GM23248 (cell line): Measurements from ENCODE around the gene TET2. TPM values are rescaled to one million over a fixed set of nuclear protein-coding genes. Genes with fewer than 3 reads are reported as not detected.

Experiments used
- DNase-seq: peaks from one replicate; pipeline ENCODE4 v3.0.0-alpha.2; 2015
- H2AFZ ChIP-seq: fragments of 200-600 bp; sonication (generic); 2 replicates; pipeline ENCODE4 v1.6.1; 2016; ENCODE audit warnings: antibody characterized with exemption
- H3F3A ChIP-seq: fragments of 200-600 bp; sonication (generic); 2 replicates; pipeline ENCODE4 v1.6.1; 2016; ENCODE audit warnings: mild to moderate bottlenecking, antibody characterized with exemption, mixed run types; ENCODE audit not compliant: insufficient read depth
- H3K27ac ChIP-seq: fragments of 200-600 bp; sonication (generic); 2 replicates; pipeline ENCODE4 v1.5.1; 2016; ENCODE audit warnings: mild to moderate bottlenecking
- H3K27me3 ChIP-seq: fragments of 200-600 bp; sonication (generic); replicated peaks from 2 replicates; pipeline ENCODE4 v1.6.1; 2016; ENCODE audit warnings: mild to moderate bottlenecking; ENCODE audit not compliant: insufficient read depth
- H3K36me3 ChIP-seq: fragments of 200-600 bp; sonication (generic); 2 replicates; pipeline ENCODE4 v1.6.1; 2016; ENCODE audit warnings: low read depth, mild to moderate bottlenecking
- H3K4me1 ChIP-seq: fragments of 200-600 bp; sonication (generic); 2 replicates; pipeline ENCODE4 v1.6.1; 2016; ENCODE audit warnings: mild to moderate bottlenecking; ENCODE audit not compliant: insufficient read depth
- H3K4me2 ChIP-seq: fragments of 200-600 bp; sonication (generic); one replicate; pipeline ENCODE4 v1.6.1; 2016; ENCODE audit warnings: mild to moderate bottlenecking; ENCODE audit not compliant: unreplicated experiment
- H3K4me3 ChIP-seq: fragments of 200-600 bp; sonication (generic); 2 replicates; pipeline ENCODE4 v1.5.1; 2016; ENCODE audit warnings: mild to moderate bottlenecking
- H3K79me2 ChIP-seq: fragments of 200-600 bp; sonication (generic); 2 replicates; pipeline ENCODE4 v1.6.1; 2016; ENCODE audit warnings: mild to moderate bottlenecking; ENCODE audit not compliant: insufficient read depth
- H3K9ac ChIP-seq: fragments of 200-600 bp; sonication (generic); 2 replicates; pipeline ENCODE4 v1.6.1; 2016; ENCODE audit warnings: mild to moderate bottlenecking
- H3K9me2 ChIP-seq: fragments of 200-600 bp; sonication (generic); 2 replicates; pipeline ENCODE4 v1.6.1; 2016; ENCODE audit warnings: mixed run types, mild to moderate bottlenecking, moderate library complexity; ENCODE audit not compliant: insufficient read depth
- H3K9me3 ChIP-seq: fragments of 200-600 bp; sonication (generic); one replicate; pipeline ENCODE4 v1.6.1; 2017; ENCODE audit warnings: low read depth
- H4K20me1 ChIP-seq: fragments of 200-600 bp; sonication (generic); 2 replicates; pipeline ENCODE4 v1.6.0; 2016; ENCODE audit not compliant: insufficient read depth
- EZH2 ChIP-seq: fragments of 200-600 bp; sonication (generic); IDR thresholded peaks from 2 replicates; pipeline ENCODE4 v1.6.1; 2018; ENCODE audit warnings: antibody characterized with exemption, mild to moderate bottlenecking; ENCODE audit not compliant: insufficient read depth, poor library complexity, severe bottlenecking
- EZH2phosphoT487 ChIP-seq: fragments of 200-600 bp; sonication (generic); IDR thresholded peaks from 2 replicates; pipeline ENCODE4 v1.6.1; 2018; ENCODE audit warnings: antibody characterized with exemption, moderate library complexity, mild to moderate bottlenecking, low read depth; ENCODE audit not compliant: insufficient read depth
- WGBS, 2 experiments: methylation state at CpG; one replicate each; pipeline ENCODE4 v1.1.6; 2015 to 2017; ENCODE audit warnings: low lambda C conversion rate in 2 of 2, low coverage in 1 of 2; ENCODE audit errors: missing lambda C conversion rate in 2 of 2; 5-methylcytosine and 5-hydroxymethylcytosine counted together
- in situ Hi-C: fragments of 300-500 bp; cut with MboI; formaldehyde crosslinking; loops from 2 replicates; pipeline ENCODE4 v1.15.0; 2020
- polyA plus RNA-seq: library from polyadenylated mRNA; unstranded; fragments of >200 nt; fragmentation: Nextera tagmentation; extraction: Ambion mirVana; gene quantifications from 2 replicates; pipeline ENCODE4 v1.2.1, GENCODE V29; 2016
- total RNA-seq: library from RNA; depleted of rRNA; stranded (reverse); fragments of >200 nt; shearing (Covaris generic); gene quantifications from 2 replicates; pipeline ENCODE4 v1.2.3, GENCODE V29; 2014

TET2 gene
- total and polyA plus RNA-seq, 2 experiments from 2014 or later = 5.6 to 5.7 TPM

DNA sequence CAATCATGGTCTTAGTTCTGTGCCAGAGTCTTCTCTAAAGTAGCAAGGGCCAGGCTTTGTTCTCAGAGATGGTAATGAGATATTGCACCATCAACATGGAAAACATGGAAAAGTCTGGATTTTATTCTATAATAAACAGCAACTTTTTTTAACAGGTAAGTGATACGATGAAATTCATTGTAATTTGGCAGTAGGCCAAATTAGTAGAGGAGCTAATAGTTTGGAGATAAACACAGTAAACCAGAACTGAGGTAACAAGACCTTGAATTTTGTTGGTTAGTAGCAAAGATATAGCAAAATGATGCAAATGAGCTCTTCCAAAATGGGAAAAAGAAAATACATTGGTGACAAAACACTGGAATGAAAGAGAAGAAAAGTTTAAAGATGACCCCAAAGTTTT lies 126.6 kb downstream of the TET2 start:
- Histone ChIP-seq H3F3A (no peaks in the 10 kb centered on the region), H3K4me2 (no peak overlapping the region), H2AFZ (no peak overlapping the region), H3K4me1 (no peaks in the 10 kb centered on the region), H3K27ac (no peak overlapping the region), H3K9ac (no peak overlapping the region), H3K36me3 (peaks cover 22% of the 10 kb centered on the region), H3K4me3 (no peak overlapping the region), H4K20me1 (no peaks in the 10 kb centered on the region), H3K9me3 (no peaks in the 10 kb centered on the region), H3K9me2 (no peaks in the 10 kb centered on the region), H3K79me2 (no peaks in the 10 kb centered on the region), H3K27me3 (no peaks in the 10 kb centered on the region)
- in situ Hi-C loops = no loop called here
- WGBS, 2 experiments = 96 to 100% methylated on average over 1 of the region's 1 CpG
- DNase-seq = no peak
- no peak for TF ChIP-seq EZH2phosphoT487
- no peak for TF ChIP-seq EZH2

DNA sequence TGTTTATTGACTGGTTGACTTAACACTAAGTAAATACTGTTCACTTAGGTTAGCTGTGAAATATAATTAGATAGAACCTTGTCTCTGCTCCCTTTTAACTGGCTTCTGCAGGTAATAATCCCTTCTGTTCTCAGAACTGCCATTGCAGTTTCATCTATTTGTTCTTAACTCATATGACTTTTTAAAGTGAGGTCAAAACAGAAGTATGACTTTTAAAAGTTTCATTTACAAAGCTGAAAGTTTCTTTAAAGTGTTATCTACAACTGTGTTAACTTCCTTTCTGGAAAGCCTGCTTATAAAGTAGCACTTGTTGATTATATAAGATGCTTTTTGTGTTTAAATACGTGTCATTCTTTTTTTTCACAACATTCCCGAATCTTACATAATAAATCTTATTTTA lies 127.4 kb downstream of the TET2 start:
- Histone ChIP-seq H3K4me1 (no peaks in the 10 kb centered on the region), H3K9me3 (no peaks in the 10 kb centered on the region), H4K20me1 (no peaks in the 10 kb centered on the region), H3K4me2 (no peak overlapping the region), H3K27me3 (no peaks in the 10 kb centered on the region), H3K9me2 (no peaks in the 10 kb centered on the region), H3K4me3 (no peak overlapping the region), H3K9ac (no peak overlapping the region), H3F3A (peaks cover 4% of the 10 kb centered on the region), H3K27ac (no peak overlapping the region), H3K79me2 (no peaks in the 10 kb centered on the region), H2AFZ (no peak overlapping the region), H3K36me3 (peaks cover 22% of the 10 kb centered on the region)
- in situ Hi-C loops = no loop called here
- no peak for DNase-seq
- WGBS, 2 experiments = 61 to 75% methylated on average over 2 of the region's 2 CpGs
- TF ChIP-seq EZH2 (no peak), EZH2phosphoT487 (no peak)

DNA sequence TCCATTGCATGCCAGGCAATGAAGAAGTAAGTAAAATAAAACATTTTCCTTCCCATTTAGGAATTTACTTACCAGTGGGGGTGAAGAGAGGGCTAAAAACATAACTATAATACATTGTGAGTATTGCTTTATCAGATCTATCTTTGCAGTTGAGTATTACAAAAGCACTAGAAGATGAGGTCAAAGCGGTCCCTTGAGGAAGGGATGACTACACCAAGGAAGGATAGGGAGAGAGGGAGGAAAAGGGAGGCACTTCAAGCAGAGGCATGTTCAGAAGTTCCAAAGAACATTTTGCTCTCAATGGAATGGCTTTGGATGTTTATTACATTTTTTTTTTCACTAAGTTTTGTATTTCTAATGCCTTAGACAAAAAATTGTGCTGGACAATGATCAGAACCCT lies 127.8 kb downstream of the TET2 start:
- no peak overlapping the region for H3K4me2 ChIP-seq
- in situ Hi-C loops = no loop called here
- H3K9ac ChIP-seq = no peak overlapping the region
- H3K79me2 ChIP-seq = no peaks in the 10 kb centered on the region
- no peak overlapping the region for H3K4me3 ChIP-seq
- whole genome bisulfite sequencing, 2 experiments = 98 to 100% methylated on average over 1 of the region's 1 CpG
- peaks cover 17% of the 10 kb centered on the region for H3K36me3 ChIP-seq
- H3K27ac ChIP-seq = no peak overlapping the region
- H3F3A ChIP-seq = peaks cover 8% of the 10 kb centered on the region
- H3K27me3 ChIP-seq = no peaks in the 10 kb centered on the region
- H4K20me1 ChIP-seq = no peaks in the 10 kb centered on the region
- no peak overlapping the region for H2AFZ ChIP-seq
- no peaks in the 10 kb centered on the region for H3K4me1 ChIP-seq
- no peak for TF ChIP-seq EZH2phosphoT487
- no peak for TF ChIP-seq EZH2
- no peaks in the 10 kb centered on the region for H3K9me2 ChIP-seq
- no peaks in the 10 kb centered on the region for H3K9me3 ChIP-seq
- no peak for DNase-seq

DNA sequence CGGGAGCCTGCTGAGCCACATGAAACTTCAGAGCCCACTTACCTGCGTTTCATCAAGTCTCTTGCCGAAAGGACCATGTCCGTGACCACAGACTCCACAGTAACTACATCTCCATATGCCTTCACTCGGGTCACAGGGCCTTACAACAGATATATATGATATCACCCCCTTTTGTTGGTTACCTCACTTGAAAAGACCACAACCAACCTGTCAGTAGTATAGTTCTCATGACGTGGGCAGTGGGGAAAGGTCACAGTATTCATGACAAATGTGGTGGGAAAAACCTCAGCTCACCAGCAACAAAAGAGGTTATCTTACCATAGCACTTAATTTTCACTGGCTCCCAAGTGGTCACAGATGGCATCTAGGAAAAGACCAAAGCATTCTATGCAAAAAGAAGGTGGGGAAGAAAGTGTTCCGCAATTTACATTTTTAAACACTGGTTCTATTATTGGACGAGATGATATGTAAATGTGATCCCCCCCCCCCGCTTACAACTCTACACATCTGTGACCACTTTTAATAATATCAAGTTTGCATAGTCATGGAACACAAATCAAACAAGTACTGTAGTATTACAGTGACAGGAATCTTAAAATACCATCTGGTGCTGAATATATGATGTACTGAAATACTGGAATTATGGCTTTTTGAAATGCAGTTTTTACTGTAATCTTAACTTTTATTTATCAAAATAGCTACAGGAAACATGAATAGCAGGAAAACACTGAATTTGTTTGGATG lies 129.9 kb downstream of the TET2 start:
- Histone ChIP-seq H3K9me3 (no peaks in the 10 kb centered on the region), H3K4me3 (no peak overlapping the region), H3K4me1 (peaks cover 11% of the 10 kb centered on the region), H3F3A (peaks cover 27% of the 10 kb centered on the region), H3K27me3 (no peaks in the 10 kb centered on the region), H3K27ac (no peak overlapping the region), H3K4me2 (no peak overlapping the region), H3K9me2 (no peaks in the 10 kb centered on the region), H3K9ac (no peak overlapping the region), H3K36me3 (peaks cover 12% of the 10 kb centered on the region), H2AFZ (no peak overlapping the region), H4K20me1 (no peaks in the 10 kb centered on the region), H3K79me2 (no peaks in the 10 kb centered on the region)
- DNase-seq = no peak
- 93 to 94% methylated on average over 9 of the region's 9 CpGs for WGBS, 2 experiments
- TF ChIP-seq EZH2phosphoT487 (no peak), EZH2 (no peak)
- in situ Hi-C loops = no loop called here

DNA sequence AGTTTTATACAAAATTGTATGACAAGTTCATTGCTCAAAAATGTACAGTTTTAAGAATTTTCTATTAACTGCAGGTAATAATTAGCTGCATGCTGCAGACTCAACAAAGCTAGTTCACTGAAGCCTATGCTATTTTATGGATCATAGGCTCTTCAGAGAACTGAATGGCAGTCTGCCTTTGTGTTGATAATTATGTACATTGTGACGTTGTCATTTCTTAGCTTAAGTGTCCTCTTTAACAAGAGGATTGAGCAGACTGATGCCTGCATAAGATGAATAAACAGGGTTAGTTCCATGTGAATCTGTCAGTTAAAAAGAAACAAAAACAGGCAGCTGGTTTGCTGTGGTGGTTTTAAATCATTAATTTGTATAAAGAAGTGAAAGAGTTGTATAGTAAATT lies 131.0 kb downstream of the TET2 start:
- in situ Hi-C loops = no loop called here
- WGBS, 2 experiments = 89 to 97% methylated on average over 1 of the region's 1 CpG
- DNase-seq = no peak

More for the DNA sequence above, 131.0 kb downstream of the TET2 start:
- peaks cover 27% of the 10 kb centered on the region for H3F3A ChIP-seq
- H3K36me3 ChIP-seq = peaks cover 11% of the 10 kb centered on the region; the same call in 1 of the 2 replicates
- H4K20me1 ChIP-seq = no peaks in the 10 kb centered on the region
- no peaks in the 10 kb centered on the region for H3K27me3 ChIP-seq
- TF ChIP-seq EZH2 (no peak), EZH2phosphoT487 (no peak)
- H2AFZ ChIP-seq = no peak overlapping the region
- H3K4me1 ChIP-seq = peaks cover 11% of the 10 kb centered on the region
- no peak overlapping the region for H3K4me3 ChIP-seq
- H3K9ac ChIP-seq = no peak overlapping the region
- no peaks in the 10 kb centered on the region for H3K9me2 ChIP-seq
- H3K9me3 ChIP-seq = no peaks in the 10 kb centered on the region
- no peaks in the 10 kb centered on the region for H3K79me2 ChIP-seq
- no peak overlapping the region for H3K4me2 ChIP-seq
- no peak overlapping the region for H3K27ac ChIP-seq
